Sigmoid colon (tissue), 7 donors: Measurements from ENCODE around the gene TBC1D8. TPM values are rescaled to one million over a fixed set of nuclear protein-coding genes. Genes with fewer than 3 reads are reported as not detected.

ENCODE experiments used
- DNase-seq: peaks from one replicate; pipeline ENCODE4 v3.0.0-alpha.2; 2019
- H3K27ac ChIP-seq, 4 donors: fragments of 200-600 bp; sonication (generic); one replicate each; pipeline ENCODE4 v1.5.1; 2016 to 2019; ENCODE audit warnings: mild to moderate bottlenecking in 1 of 4
- H3K27me3 ChIP-seq, 3 donors: fragments of 200-600 bp; sonication (generic); one replicate each; pipeline ENCODE4 v1.5.1; 2019; ENCODE audit warnings: mild to moderate bottlenecking in 1 of 3
- H3K36me3 ChIP-seq, 4 donors: fragments of 200-600 bp; sonication (generic); one replicate each; pipeline ENCODE4 v1.5.1; 2016 to 2019
- H3K4me1 ChIP-seq, 4 donors: fragments of 200-600 bp; sonication (generic); one replicate each; pipeline ENCODE4 v1.5.1; 2017 to 2019
- H3K4me3 ChIP-seq, 4 donors: fragments of 200-600 bp; sonication (generic); one replicate each; pipeline ENCODE4 v1.5.1; 2017 to 2019; ENCODE audit warnings: mild to moderate bottlenecking in 2 of 4, moderate library complexity in 1 of 4
- H3K9me3 ChIP-seq, 4 donors: fragments of 200-600 bp in 3 of 4; sonication (generic) in 3 of 4; one replicate each; pipeline versions ENCODE4 v1.5.1 to v1.6.1; 2013 to 2019
- CTCF ChIP-seq, 4 experiments: fragments of 450-650 bp in 3 of 4; fragments of 200-600 bp in 1 of 4; IDR thresholded peaks; one replicate each; pipeline ENCODE4 v1.5.1; 2016 to 2019; ENCODE audit warnings: antibody characterized with exemption in 4 of 4, mild to moderate bottlenecking in 3 of 4, moderate library complexity in 2 of 4
- EP300 ChIP-seq, 4 donors: sonication (generic); formaldehyde crosslinking; IDR thresholded peaks; one replicate each; pipeline ENCODE4 v1.6.1; 2017; ENCODE audit warnings: antibody characterized with exemption in 4 of 4
- POLR2A ChIP-seq, 2 donors: fragments of 450-650 bp; IDR thresholded peaks; one replicate each; pipeline ENCODE4 v1.6.1; 2016; ENCODE audit warnings: antibody characterized with exemption in 2 of 2, mild to moderate bottlenecking in 2 of 2, moderate library complexity in 2 of 2
- POLR2AphosphoS5 ChIP-seq, 4 donors: sonication (generic); formaldehyde crosslinking; IDR thresholded peaks; one replicate each; pipeline ENCODE4 v1.6.1; 2017; ENCODE audit warnings: antibody characterized with exemption in 4 of 4
- WGBS, 2 donors: extraction: QIAGEN DNeasy Blood & Tissue Kit; methylation state at CpG; one replicate each; pipeline ENCODE4 v1.1.7; 2013; 5-methylcytosine and 5-hydroxymethylcytosine counted together
- intact Hi-C: fragments of 100-400 bp; cut with DNase I; formaldehyde crosslinking; loops from one replicate; pipeline ENCODE4 v1.15.1; 2023
- polyA plus RNA-seq, 3 donors: library from polyadenylated mRNA; stranded (reverse); fragments of 200-250 nt; gene quantifications; one replicate each; pipeline ENCODE4 v1.2.3, GENCODE V29; 2013
- total RNA-seq, 4 donors: library from RNA; depleted of rRNA; stranded (reverse); fragments of >200 nt; gene quantifications; one replicate each; pipeline ENCODE4 v1.1.0, GENCODE V29; 2016
- donor health status: healthy with polysubstance abuse.
- donor health status: Bipolar disorder and iron deficiency.
- donor health status: healthy.

TBC1D8 gene
- total and polyA plus RNA-seq, 7 donors: 3.0 to 24.1 (median 15.7) TPM

- Histone ChIP-seq H3K4me3 (no peak overlapping the region), H3K27me3 (no peaks in the 10 kb centered on the region), H3K9me3 (no peaks in the 10 kb centered on the region), H3K36me3 (no peaks in the 10 kb centered on the region), H3K4me1 (no peaks in the 10 kb centered on the region), H3K27ac (no peak overlapping the region)
- TF ChIP-seq POLR2AphosphoS5 (IDR thresholded peaks at IDR 0.05) (no peak), CTCF (IDR thresholded peaks at IDR 0.05) (no peak), EP300 (IDR thresholded peaks at IDR 0.05) (no peak), POLR2A (IDR thresholded peaks at IDR 0.05) (no peak)
- no peak for DNase-seq
- intact Hi-C loops: no loop called here
- WGBS, 2 donors: 63 to 77% methylated on average over 2 of the region's 2 CpGs
These were observed 35.9 kb upstream of the TBC1D8 start for GRCh38 chr2:101187131-101187530.

- WGBS, 2 donors: 93 to 94% methylated on average over 3 of the region's 3 CpGs
- intact Hi-C loops: no loop called here
- TF ChIP-seq CTCF (IDR thresholded peaks at IDR 0.05) (no peak), POLR2AphosphoS5 (IDR thresholded peaks at IDR 0.05) (no peak)
- no peaks in the 10 kb centered on the region for H3K27me3 ChIP-seq
- H3K4me1 ChIP-seq: no peaks in the 10 kb centered on the region
- no peaks in the 10 kb centered on the region for H3K36me3 ChIP-seq
- H3K4me3 ChIP-seq: no peak overlapping the region
- H3K27ac ChIP-seq: no peak overlapping the region
- H3K9me3 ChIP-seq: no peaks in the 10 kb centered on the region
- DNase-seq: no peak
These were observed 34.5 kb upstream of the TBC1D8 start for GRCh38 chr2:101185656-101186055.

GRCh38 chr2:101185085-101185484, 33.9 kb upstream of the TBC1D8 start:
- intact Hi-C loops: no loop called here
- no peaks in the 10 kb centered on the region for H3K36me3 ChIP-seq
- no peaks in the 10 kb centered on the region for H3K9me3 ChIP-seq
- no peak overlapping the region for H3K4me3 ChIP-seq
- H3K4me1 ChIP-seq: no peaks in the 10 kb centered on the region
- 82 to 83% methylated on average over 4 of the region's 4 CpGs for WGBS, 2 donors
- H3K27me3 ChIP-seq: no peaks in the 10 kb centered on the region
- H3K27ac ChIP-seq: no peak overlapping the region
- TF ChIP-seq CTCF (IDR thresholded peaks at IDR 0.05) (no peak), POLR2A (IDR thresholded peaks at IDR 0.05) (no peak), EP300 (IDR thresholded peaks at IDR 0.05) (no peak), POLR2AphosphoS5 (IDR thresholded peaks at IDR 0.05) (no peak)
- DNase-seq: no peak

GRCh38 chr2:101179982-101180381, 28.8 kb upstream of the TBC1D8 start:
- TF ChIP-seq POLR2AphosphoS5 (IDR thresholded peaks at IDR 0.05) (no peak), EP300 (IDR thresholded peaks at IDR 0.05) (no peak), POLR2A (IDR thresholded peaks at IDR 0.05) (no peak), CTCF (IDR thresholded peaks at IDR 0.05) (no peak)
- Histone ChIP-seq H3K27me3 (no peaks in the 10 kb centered on the region), H3K4me1 (no peaks in the 10 kb centered on the region), H3K27ac (no peak overlapping the region), H3K36me3 (no peaks in the 10 kb centered on the region), H3K4me3 (no peak overlapping the region), H3K9me3 (no peaks in the 10 kb centered on the region)
- DNase-seq: no peak
- intact Hi-C loops: no loop called here
- 8 to 39% methylated on average over 3 of the region's 3 CpGs for WGBS, 2 donors

GRCh38 chr2:101176803-101177202, 25.6 kb upstream of the TBC1D8 start:
- no peaks in the 10 kb centered on the region for H3K27me3 ChIP-seq
- WGBS, 2 donors: 85 to 89% methylated on average over 4 of the region's 4 CpGs
- H3K27ac ChIP-seq: no peak overlapping the region
- H3K4me1 ChIP-seq: no peaks in the 10 kb centered on the region
- intact Hi-C loops: no loop called here
- H3K9me3 ChIP-seq: no peaks in the 10 kb centered on the region
- no peaks in the 10 kb centered on the region for H3K36me3 ChIP-seq
- no peak overlapping the region for H3K4me3 ChIP-seq
- no peak for DNase-seq
- TF ChIP-seq CTCF (IDR thresholded peaks at IDR 0.05): no peak
- TF ChIP-seq EP300 (IDR thresholded peaks at IDR 0.05): no peak
- no peak for TF ChIP-seq POLR2A (IDR thresholded peaks at IDR 0.05)
- TF ChIP-seq POLR2AphosphoS5 (IDR thresholded peaks at IDR 0.05): no peak
